SH-SY5Y (cell line): ENCODE data around the gene C14orf119.

Source experiments
- GATA2 ChIP-seq: IDR thresholded peaks from 2 replicates; pipeline ENCODE4 v1.6.1; 2011; ENCODE audit warnings: mild to moderate bottlenecking, low read depth, low read length
- GATA3 ChIP-seq: IDR thresholded peaks from 2 replicates; pipeline ENCODE4 v1.6.1; 2011; ENCODE audit warnings: low read depth, mild to moderate bottlenecking, low read length, moderate library complexity

DNA sequence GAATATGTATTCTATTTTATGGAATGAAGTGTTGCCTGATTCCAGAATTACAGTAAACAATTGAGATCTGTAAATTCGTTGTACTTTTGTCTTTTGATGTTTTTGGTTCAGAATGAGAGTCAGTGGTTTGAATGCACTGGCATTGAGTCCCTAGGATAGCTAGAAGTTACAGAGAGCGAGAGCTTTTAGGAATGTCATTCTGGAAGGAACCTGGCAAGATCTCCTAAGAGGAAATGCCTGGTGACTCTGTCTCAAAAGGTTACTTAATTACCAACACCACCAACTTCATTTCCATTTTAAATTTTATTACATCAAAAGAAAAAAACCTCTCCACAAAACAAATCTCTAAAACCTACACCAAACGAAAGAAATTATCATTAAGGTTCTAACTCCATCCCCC lies 29.7 kb downstream of the C14orf119 start:
- TF ChIP-seq GATA2 (no peak), GATA3 (no peak)
